IPS DF 4.7 (cell line): ENCODE data around the gene SMYD1.
"Not testable (repeated sequence)": the region's sequence is repeated elsewhere in the genome, so short reads cannot be mapped to it uniquely, and the experiment has no call there.

ENCODE experiments used
- DNase-seq: peaks from one replicate; pipeline ENCODE4 v3.0.0-alpha.2; 2013; ENCODE audit warnings: low spot score; ENCODE audit errors: extremely low read depth

Gene SMYD1

DNA sequence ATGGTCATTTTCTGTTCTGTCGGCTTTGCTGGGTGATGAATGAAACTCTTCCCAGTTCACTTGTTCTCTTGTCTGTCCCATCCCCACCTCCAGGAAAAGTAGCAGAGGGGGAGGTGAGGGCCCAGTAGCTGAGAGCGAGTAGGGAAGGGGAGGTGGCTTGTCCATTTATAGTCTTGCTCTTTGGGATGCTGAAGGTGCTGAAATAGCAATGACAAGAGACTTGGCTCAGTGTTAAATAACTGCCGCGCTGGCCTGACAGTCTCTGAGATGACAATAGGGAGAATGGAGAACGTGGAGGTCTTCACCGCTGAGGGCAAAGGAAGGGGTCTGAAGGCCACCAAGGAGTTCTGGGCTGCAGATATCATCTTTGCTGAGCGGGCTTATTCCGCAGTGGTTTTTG lies at the start of gene SMYD1:
TSS of gene SMYD1 (plus strand) at position 228 of the 400 bp plus-strand sequence. CDS start at position 268, 40 bp downstream.
- DNase-seq, result no peak

DNA sequence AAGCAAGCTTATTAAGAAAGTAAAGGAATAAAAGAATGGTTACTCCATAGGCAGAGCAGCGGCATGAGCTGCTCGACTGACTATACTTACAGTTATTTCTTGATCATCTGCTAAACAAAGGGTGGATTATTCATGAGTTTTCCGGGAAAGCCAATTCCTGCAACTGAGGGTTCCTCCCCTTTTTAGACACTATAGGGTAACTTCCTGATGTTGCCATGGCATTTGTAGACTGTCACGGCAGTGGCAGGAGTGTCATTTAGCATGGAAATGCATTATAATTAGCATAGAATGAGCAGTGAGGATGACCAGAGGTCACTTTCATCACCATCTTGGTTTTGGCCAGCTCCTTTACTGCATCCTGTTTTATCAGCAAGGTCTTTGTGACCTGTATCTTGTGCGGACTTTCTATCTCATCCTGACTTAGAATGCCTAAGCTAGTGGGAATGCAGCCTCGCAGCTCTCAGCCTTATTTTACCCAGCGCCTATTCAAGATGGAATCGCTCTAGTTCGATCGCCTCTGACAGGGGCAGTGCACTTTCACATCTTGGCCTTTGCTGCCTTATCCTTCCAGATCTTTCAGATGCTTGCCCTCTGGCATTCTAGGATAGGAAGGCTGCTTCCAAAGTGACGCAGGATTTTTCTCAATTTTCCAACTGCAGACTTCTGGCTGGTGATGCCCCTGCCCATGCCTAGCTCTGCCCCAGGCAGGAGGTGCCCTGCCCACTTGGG lies 49.4 kb upstream of the SMYD1 start:
- not testable (repeated sequence) for DNase-seq

DNA sequence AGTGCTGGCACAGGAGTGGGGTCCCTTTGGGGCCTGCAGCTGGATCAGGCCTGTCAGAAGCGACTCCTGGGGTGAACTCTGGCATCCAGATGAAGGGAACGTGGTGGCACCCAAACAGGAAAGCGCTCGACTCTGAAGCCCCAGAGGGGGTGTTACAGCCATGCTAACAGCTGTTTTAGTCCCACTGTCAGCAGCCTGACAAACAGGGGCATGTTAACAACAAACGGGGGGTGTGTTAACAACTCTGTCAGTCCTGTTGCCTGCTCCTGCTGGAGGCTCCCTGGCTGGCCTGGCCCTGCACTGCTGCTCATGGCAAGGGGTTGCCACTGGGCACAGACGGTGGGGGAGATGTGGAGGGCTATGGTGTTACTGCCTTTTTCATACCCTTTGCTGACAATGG lies 48.7 kb upstream of the SMYD1 start:
- no peak for DNase-seq

DNA sequence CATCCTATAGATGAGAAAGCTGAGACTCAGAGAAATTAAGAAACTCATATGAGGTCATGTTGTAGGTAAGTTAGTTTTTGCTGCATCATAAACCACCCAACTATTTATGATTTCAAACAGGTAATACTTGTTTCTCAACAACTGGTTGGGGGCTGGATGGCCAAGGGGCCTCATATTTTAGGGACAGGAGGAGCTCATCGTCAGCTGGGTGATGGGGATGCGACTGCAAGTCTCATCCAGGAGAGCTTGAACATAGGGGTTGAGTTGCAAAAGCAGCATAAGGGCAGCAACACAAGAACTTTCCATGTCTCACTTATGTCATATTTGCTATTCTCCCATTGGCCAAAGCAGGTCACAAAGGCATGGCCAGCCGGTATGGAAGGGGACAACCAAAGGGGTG lies 47.6 kb upstream of the SMYD1 start:
- no peak for DNase-seq

DNA sequence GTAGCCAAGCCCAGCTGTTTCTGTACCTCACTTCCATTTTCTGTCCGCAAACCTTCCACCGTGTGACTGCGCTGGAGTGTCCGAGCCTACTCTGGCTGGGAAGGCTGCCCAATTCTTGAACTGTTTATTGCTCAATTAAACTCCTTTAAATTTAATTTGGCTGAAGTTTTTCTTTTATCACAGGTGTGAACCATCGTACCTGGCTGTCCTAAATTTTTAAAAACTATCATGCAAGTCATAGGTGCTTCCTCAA lies 45.0 kb upstream of the SMYD1 start:
- no peak for DNase-seq

DNA sequence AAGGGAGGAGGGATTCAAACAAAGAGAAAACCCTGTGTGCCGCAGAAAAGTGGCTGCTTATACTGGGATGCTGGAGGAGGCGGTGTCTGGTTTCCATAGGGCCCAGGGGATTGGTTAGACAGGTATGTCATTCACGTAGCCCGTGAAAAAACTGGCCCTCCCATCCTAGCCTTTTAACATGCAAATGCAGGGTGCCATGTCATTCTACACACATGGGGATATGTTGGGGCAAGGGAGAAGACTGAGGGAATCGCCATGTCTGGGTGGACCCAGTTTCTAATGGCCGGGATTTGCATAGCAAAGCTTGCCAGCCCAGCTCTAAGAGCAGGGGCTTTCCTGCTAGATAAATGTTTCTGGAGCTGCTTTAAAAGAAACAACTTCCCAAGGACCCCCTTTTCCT lies 43.1 kb upstream of the SMYD1 start:
- peak; percentile 91 for DNase-seq

DNA sequence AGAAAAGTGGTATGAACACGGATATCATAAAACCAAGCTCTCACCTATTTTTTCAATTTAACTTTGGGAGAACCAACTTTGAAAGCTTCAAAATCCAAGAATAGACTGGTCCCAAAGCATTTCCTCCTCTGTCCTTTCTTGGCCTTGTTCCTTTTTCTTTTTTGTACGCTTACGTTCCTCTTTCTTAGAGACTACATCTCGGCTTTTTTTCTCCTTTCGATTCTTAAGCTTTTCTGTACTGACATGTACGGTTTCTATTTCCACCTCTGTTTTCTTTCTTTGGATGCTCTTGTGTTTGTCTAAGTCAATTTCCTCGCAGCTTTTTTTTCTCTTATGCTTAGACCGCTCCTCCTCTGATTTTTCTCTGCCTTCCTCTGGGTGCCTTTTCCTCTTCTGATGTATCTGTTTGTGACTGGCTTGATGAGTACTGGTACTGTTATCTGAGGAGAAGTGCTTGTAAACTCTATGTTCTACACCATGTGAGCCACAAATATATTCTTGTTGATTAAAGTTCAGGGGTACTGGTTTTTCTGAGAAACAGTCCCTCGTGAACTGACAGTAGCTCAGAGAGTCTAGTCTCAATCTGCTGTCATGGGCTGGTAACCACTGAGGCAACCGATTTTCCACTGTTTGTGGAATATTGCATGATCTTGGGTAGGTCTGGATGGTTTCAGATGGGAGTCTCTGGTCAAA lies 39.8 kb upstream of the SMYD1 start:
- DNase-seq, result no peak

DNA sequence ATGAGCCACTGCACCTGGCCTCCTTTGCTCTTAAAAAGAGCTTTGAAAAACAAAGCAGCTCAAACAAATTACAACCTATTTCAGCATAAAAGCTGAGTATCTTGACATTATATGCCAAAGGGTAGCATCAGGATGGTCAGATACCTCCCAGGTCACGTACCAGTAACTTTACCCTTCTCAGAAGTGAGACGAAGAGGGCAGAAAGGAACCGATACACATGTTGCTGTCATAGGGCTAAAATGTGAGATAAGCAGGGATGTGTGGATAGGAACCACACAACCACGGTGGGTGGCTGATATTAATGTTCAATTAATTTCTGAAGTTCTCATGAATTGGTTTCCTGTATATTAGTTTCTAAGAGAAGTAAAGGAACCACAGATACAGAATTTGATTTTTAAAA lies 38.7 kb upstream of the SMYD1 start:
- DNase-seq, result no peak

DNA sequence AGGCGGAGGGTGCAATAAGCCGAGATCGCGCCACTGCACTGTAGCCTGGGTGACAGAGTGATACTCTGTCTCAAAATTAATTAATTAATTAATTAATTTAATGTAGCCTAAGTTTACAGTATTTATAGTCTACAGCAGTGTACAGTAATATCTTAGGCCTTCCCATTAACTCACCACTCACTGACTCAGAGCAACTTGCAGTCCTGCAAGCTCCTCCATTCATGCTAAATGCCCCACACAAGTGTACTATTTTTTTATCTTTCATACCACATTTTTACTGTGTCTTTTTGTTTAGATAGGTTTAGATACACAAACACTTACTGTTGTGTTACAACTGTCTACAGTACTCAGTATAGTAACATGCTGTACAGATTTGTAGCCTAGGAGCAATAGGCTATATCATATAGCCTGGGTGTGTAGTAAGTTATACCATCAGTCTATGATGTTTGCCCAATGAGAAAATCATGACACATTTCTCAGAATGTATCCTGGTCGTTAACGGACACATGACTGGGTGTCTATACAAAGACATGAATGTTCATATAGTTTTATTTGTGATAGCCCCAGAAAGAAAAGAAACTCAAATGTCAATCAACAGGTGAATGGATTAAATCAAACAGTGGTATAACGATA lies 35.4 kb upstream of the SMYD1 start:
- no peak for DNase-seq

DNA sequence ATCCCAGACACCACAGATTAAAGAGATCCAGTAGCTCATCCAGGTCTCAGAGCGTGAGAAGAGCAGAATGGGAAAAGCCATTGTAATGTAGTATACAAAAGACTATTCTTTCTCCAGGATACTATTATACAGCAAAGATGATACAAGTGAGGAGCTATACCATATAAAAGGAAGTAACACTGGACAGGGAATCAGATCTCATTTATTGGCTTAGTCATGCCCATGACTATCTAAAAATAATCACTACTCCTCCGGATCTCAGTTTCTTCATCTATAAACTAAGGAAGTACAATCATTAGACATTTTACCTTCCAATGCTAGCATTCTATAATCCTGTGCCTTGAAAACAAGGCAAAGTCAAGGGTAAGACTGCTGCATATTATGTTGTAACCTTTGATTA lies 31.4 kb upstream of the SMYD1 start:
- DNase-seq, result no peak

DNA sequence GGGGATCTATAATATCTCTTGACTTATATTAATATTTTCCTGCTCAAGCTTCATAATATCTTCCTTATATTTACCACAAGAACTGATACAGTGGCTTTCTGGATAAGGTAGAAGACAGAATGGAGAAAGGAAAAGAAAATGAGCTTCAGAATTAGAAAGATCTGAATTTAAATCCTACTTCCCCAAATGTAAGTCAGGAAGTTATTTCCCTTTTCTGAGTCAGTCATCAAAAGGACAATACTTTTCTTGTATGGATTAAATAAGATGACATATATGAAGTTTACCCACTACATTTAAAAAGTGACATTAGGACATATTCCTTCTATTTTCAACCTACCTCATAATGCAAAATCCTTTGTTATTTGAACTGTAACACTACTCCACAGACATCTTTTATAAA lies 31.0 kb upstream of the SMYD1 start:
- DNase-seq, result no peak

DNA sequence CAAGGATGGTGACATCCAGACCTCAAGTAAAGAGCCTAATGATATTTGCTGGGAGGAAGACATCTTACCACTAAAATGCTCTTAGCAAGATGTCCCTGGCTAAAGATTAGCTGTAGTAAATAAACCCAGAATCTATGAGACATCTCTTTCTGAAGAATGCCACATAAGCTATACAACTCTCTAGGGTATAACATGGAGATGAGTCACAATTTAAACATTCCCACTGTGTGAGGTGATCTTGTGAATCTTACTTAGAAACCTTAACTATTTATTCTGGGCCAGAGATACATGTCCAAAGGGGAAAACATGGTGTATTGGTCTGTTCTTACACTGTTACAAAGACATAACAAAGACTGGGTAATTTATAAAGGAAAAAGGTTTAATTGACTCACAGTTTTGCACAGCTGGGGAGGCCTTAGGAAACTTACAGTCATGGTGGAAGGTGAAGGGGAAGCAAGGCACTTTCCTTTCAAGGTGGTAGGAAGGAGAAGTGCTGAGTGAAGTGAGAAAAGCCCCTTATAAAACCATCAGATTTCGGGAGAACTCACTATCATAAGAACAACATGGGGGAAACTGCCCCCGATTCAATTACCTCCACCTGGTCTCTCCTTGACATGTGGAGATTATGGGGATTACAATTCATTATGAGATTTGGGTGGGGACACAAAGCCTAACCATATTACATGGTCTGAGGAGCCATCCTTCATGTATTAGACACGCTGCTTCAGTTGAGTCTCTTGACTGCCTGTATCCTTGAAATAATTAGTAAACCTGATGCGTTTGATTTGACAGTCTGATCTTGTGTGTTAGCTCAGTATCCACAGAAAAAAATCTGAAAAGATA lies 29.1 kb upstream of the SMYD1 start:
- DNase-seq, result no peak

DNA sequence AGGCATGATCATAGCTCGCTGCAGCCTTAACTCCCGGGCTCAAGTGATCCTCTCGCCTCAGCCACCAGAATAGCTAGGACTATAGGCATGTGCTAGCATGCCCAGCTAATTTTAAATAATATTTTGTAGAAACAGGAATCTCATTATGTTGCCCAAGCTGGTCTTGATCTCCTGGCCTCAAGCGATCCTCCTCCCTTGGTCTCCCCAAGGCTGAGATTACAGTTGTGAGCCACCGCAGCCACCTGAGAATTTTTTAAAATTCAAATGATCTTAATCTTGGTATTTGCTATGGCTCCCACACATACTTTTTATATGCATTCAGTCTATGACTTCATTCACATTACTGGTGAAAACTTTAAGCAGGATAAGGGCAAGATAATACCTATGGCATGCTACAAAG lies 25.1 kb upstream of the SMYD1 start:
- DNase-seq, result no peak

DNA sequence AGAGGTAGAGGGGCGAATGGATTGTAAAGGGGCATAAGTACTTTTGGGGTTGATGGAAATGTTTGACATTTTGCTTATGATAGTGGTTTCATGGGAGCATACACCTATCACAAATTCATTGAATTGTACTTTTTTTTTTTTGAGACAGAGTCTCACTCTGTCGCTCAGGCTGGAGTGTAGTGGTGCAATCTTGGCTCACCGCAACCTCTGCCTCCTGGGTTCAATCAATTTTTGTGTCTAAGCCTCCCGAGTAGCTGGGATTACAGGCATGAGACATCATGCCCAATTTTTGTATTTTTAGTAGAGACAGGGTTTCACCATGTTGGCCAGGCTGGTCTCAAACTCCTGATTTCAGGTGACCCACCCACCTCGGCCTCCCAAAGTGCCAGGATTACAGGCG lies 22.1 kb upstream of the SMYD1 start:
- not testable (repeated sequence) for DNase-seq

DNA sequence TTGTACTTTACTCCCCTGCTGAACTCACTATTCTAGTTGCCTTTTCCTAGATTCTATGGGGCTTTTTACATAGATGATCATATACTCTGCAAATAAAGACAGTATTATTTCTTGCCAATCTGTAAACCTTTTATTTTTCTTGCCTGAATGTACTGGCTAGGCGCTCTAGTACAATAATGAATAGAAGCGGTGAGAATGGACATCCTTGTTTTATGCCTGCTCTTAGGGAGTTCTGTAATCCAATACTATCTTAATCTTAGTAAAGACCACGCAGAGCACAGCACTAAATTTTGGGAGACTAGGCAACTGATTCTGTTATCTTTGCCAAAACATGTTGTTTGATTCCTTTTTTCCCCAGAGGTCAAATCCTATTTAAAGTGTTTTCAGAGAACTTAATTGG lies 19.1 kb upstream of the SMYD1 start:
- DNase-seq, result no peak

DNA sequence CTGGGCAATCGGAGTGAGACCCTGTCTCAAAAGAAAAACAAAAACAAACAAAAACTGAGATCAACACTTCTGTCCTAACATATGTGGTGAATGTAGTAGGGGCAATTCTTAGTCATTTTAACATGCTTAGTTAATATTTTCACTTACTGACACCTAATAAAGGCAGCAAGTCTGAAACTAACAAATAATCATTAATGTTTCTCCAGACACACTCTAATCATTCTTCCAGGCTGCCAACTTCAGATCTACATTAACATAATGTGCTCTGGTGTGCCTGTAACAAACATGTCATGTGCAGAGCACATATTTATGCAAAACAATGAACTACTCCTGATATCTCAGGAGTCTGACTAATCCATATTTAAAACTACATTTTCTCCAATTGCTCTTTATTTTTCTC lies 18.0 kb upstream of the SMYD1 start:
- DNase-seq, result no peak

DNA sequence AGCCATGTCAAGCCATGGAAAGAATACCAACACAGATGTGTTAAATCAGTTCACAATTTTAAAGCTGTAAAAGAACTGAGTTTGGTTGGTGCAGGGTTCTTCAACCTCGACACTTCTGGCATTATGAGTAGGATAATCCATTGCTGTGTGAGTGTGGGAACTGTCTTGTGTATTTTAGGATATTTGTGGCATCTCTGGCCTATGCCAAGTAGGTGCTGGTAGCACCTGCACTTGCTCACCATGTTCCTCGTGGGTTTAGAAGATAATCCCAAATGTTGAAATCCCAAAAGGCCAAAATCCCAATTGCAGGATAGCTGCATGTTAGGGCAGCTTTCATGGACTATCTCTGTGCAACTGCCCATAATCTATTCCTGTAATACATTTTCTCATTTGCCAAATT lies 15.8 kb upstream of the SMYD1 start:
- DNase-seq, result no peak

DNA sequence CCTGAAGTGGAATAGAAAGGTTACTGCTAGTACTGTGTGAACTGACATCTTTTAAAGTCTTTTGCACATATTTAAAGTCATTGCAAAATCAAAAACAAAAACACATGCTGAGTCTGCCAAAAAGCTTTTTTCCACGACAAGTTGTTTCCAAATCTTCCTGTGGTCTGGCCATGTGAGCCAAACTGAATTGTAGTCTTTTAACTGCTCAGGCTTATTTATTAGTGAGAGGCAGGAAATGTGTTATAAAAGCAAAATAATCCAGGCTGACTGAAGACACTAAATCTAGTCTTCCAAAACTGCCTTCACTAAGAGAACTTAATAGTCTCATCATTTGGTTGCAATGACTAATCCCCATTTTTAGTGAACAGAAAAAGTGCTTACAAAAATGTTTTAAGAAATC lies 14.3 kb upstream of the SMYD1 start:
- DNase-seq, result no peak

DNA sequence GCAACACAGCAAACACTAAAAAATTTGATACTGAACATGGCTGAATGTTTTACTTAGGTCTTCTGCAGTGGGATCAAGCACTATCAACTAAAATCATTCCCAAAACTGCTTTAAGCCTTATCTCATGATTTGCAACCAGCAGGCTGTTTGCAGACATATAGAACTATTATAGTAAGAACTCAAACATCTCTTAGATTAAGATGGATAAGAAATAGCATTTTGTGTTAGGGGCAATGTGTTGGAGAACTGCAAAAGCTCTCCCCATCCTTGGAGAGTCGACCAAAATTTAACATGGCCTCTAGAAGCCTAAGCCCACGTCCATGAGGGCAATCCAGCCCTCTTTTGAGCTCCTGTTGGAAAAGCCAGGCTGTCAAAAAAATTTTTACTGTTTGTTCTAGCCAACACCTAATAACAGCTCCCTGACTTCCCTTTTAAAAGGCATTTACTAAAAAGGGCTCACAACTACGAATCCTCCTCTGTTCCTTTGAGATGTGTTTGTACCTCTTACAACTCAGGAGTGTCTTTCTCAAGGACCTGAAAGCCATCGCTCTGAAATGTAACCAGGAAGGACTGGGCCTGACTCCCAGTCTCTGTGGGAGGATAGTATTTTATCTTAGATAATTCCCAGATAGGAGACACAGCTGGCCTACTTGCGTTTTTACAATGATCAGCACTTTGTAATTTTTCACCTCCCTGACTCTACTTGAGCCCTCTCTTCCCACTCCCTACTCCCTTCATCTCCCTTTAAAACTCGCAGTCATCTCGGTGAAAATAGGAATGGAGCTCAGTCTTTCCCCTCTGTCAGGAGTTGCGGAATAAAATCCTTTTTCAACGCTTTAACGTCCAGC lies 13.5 kb upstream of the SMYD1 start:
- DNase-seq, result no peak

DNA sequence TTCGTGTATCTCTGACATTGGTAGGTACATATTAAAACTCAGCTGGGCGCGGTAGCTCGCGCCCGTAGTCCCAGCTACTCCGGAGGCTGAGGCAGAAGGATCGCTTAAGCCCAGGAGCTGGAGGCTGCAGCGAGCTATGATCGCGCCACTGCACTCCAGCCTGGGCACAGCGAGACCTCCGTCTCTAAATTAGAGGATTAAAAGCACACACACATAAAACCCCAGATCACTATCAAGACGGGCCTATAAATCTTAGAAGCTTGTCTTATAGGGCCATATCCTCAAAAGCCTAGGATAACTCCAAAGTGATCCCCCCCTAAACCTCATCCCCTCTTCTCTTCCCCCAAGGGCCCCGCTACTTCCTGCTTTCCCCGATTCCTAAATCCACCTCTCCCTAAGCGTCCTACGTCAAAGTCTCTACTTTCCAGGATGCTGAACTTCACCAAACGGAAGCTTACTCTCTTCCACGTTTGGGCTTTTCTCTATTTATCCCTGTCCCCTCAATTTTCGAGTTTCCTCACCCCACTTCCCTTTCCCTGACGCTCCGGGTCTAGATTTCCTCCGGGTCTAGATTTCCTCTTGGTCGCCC lies 12.7 kb upstream of the SMYD1 start:
- DNase-seq, result no peak
